ENCODE measurements around the gene KLF9.

KLF9 gene

DNA sequence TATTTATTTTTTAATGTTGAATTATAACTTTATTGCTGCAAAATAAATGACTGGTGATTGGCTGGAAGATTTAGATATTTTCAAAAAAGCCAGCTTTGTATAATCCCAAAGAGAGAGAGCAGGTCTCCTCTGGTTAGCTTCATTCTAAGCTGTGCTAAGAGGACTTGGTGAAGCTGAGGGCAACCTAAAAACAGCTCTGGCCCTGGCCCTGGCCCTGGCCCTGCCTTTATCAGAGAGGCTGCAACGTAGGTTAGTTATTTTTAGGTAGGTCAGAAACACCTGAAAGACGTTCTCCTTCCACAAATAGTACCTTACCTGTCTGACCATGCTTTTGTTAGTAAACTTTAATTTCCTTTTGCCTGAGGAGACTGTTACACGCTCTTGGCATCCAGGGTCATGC is 58.7 kb downstream of the KLF9 start:
- no peak for DNase-seq (ENCODE audit: low spot score)

DNA sequence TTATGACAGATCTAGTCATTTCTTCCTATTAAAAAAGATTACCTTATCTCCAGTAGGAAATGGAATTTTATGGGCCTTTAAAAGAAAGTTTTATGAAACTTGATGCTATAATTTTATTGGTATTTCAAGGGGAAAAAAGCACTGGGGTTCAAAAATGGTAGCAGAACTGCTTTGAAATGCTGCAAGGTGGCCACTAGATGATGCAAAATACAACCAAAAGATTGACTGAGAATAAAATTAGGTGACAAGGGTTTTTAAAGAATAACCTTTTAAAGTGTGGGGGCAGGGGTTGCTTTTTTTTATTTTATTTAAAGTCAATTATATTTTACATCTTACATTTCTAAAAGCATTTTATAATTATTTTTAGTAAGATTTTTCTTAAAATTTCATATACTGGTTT is 61.7 kb downstream of the KLF9 start:
- peak; percentile 18 for DNase-seq (ENCODE audit: low spot score)

DNA sequence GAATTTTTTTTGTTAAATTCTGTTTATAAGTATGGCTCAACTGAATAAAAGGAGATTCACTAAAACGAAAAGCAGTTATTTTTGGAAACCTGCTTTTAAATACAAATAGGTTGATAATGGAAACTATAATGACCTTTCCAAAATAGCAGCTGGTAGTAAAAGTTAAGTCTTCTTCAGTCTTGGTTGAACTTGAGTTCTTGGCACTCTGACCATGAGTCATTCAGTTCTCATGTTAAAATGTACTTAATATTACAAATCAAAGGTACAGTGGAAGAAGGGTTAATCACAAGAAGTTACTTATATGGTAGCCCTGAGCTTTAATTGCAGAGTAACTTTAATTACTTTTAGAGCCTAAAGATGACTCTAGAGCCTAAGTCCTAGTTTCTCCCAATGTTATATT is 62.1 kb downstream of the KLF9 start:
- no peak for DNase-seq (ENCODE audit: low spot score)

DNA sequence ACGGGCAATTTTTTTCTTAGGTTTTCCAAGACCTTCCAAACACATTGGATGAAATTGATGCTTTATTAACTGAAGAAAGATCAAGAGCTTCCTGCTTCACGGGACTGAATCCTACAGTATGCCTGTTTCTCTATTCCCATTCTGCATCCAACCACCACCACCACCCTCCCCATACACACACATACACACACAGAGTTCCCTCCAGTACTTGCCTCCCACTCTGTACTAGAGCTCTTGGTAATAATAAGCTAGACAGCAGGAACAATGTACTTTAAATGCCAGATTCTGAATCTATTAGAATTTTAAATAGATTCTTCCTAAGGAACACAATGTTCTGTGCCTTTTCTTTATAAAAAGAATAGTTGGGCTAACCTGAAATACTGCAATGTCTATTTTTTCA is 67.4 kb downstream of the KLF9 start:
- no peak for DNase-seq (ENCODE audit: low spot score)

DNA sequence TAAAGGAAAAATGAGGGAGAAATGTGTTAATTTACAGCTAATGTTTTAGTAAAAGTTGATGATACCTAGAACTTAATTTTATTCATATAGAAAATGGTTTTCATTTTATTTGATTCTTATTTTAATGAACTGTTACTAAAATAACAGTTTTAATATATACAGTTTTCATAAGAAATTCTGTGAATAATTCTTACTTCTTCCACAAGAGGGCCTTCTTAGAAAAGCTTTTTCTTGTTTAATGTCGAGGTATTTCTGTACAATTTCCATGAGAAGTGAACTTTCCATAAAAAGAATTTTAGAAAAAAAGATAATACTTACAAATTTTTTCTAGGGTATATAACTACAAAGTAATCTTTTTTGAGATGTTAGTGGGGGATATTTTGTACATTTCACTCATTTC is 73.9 kb downstream of the KLF9 start:
- no peak for DNase-seq (ENCODE audit: low spot score)
